ENCODE data around the gene PLIN3. TPM values are rescaled to one million over a fixed set of nuclear protein-coding genes. Genes with fewer than 3 reads are reported as not detected.

The PLIN3 gene
- total RNA-seq, 2 experiments from 2014 or later = 81.3 to 115 TPM

DNA sequence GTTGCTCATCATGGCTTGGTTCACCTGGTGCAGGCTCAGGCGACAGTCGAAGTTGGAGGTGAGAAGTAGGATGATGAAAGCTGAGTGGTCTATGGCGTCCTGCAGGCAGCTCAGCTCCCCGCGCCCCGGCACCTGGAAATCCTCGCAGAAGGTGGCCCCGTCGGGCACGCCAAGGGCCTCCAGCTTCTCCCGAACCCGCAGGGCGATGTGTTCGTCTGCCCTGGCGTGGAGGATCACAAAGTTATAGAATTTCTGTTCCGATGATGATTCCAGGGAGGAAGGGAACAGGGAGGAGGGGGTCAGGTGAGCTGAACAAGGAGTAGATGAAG, 50.6 kb downstream of the PLIN3 start:
- Histone ChIP-seq H3K36me3 (ENCODE audit: insufficient read depth, low read length) (peaks cover 59% of the 10 kb centered on the region), H3K4me3 (ENCODE audit: low read depth, low read length, poor library complexity, severe bottlenecking) (no peak overlapping the region), H3K4me2 (ENCODE audit: low read length) (no peak overlapping the region), H3K4me1 (ENCODE audit: insufficient read depth, low read length, poor library complexity, severe bottlenecking) (peaks cover 15% of the 10 kb centered on the region), H4K20me1 (ENCODE audit: insufficient read depth, low read length) (no peaks in the 10 kb centered on the region), H3K79me2 (ENCODE audit: insufficient read depth, low read depth, low read length) (peaks cover 10% of the 10 kb centered on the region; the same call in 1 of the 2 replicates), H2AFZ (ENCODE audit: low read length) (no peak overlapping the region), H3K27ac (ENCODE audit: low read depth, low read length, poor library complexity, severe bottlenecking) (no peak overlapping the region), H3K9me3 (ENCODE audit: low read length) (no peaks in the 10 kb centered on the region), H3K9me2 (ENCODE audit: insufficient read depth, low read length) (no peaks in the 10 kb centered on the region)
- CTCF ChIA-PET (ENCODE audit: unreplicated experiment) = no interaction called here
- DNase-seq (ENCODE audit: low spot score) = no peak
- BruUV-seq (replicated peaks) = no TSS peak
- no peak for TF ChIP-seq EZH2phosphoT487 (IDR thresholded peaks at IDR 0.05; ENCODE audit: borderline replicate concordance, low read depth, low read length)
- TF ChIP-seq, protein P1, sequence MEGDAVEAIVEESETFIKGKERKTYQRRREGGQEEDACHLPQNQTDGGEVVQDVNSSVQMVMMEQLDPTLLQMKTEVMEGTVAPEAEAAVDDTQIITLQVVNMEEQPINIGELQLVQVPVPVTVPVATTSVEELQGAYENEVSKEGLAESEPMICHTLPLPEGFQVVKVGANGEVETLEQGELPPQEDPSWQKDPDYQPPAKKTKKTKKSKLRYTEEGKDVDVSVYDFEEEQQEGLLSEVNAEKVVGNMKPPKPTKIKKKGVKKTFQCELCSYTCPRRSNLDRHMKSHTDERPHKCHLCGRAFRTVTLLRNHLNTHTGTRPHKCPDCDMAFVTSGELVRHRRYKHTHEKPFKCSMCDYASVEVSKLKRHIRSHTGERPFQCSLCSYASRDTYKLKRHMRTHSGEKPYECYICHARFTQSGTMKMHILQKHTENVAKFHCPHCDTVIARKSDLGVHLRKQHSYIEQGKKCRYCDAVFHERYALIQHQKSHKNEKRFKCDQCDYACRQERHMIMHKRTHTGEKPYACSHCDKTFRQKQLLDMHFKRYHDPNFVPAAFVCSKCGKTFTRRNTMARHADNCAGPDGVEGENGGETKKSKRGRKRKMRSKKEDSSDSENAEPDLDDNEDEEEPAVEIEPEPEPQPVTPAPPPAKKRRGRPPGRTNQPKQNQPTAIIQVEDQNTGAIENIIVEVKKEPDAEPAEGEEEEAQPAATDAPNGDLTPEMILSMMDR (conservative IDR thresholded peaks at IDR 0.05; ENCODE audit: low read length) = no peak
- intact Hi-C loops (cut with micrococcal nuclease; ENCODE audit: unreplicated experiment) = no loop called here
- POLR2A ChIA-PET = no interaction called here

DNA sequence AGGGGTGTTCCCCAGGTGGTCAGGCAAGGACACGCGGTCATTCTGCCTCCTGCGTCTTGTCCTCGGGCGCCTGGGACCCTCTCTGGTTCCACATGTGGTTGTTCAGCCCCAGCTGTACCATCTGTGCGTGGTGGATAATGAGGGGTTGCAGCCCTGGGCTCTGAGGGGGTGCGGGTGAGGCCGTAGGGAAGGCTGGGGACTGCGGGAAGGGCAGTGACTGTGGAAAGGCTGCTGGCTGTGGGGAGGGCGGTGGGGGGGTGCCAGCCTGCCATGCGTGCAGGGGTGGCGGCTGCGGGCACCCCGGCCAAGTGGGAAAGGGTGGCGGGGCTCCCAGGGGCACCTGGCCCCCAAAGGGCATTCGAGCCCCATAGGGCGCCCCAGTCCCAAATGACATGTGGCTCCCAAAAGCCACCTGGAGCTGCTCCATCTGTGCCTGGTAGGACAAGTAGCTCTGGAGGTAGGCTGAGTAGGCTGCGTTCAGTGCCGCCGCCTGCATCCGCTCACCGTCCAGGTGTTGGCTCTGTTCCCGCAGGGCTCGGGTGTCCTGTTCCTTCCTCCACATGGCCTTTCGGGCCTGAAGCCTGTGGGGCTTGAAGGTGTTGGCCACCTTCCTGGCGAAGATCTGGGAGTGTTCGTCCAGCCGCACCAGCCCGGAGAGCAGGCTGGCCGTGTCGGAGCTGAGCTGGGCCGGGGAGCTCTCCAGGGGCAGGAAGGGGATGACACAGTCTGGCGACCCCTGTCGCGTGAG, 51.1 kb downstream of the PLIN3 start:
- Histone ChIP-seq H3K4me3 (ENCODE audit: low read depth, low read length, poor library complexity, severe bottlenecking) (no peak overlapping the region), H3K27ac (ENCODE audit: low read depth, low read length, poor library complexity, severe bottlenecking) (no peak overlapping the region), H3K9me2 (ENCODE audit: insufficient read depth, low read length) (no peaks in the 10 kb centered on the region), H4K20me1 (ENCODE audit: insufficient read depth, low read length) (no peaks in the 10 kb centered on the region), H3K4me1 (ENCODE audit: insufficient read depth, low read length, poor library complexity, severe bottlenecking) (peaks cover 18% of the 10 kb centered on the region), H2AFZ (ENCODE audit: low read length) (peak overlapping the region; percentile 42; the same call in 1 of the 2 replicates), H3K4me2 (ENCODE audit: low read length) (peak overlapping the region; percentile 6; the same call in 1 of the 2 replicates), H3K79me2 (ENCODE audit: insufficient read depth, low read depth, low read length) (peaks cover 8% of the 10 kb centered on the region; the same call in 1 of the 2 replicates), H3K36me3 (ENCODE audit: insufficient read depth, low read length) (peaks cover 58% of the 10 kb centered on the region), H3K9me3 (ENCODE audit: low read length) (no peaks in the 10 kb centered on the region)
- intact Hi-C loops (cut with micrococcal nuclease; ENCODE audit: unreplicated experiment) = no loop called here
- TSS peak; percentile 58 for BruUV-seq (replicated peaks)
- CTCF ChIA-PET (ENCODE audit: unreplicated experiment) = no interaction called here
- no peak for DNase-seq (ENCODE audit: low spot score)
- POLR2A ChIA-PET = no interaction called here
- no peak for TF ChIP-seq EZH2phosphoT487 (IDR thresholded peaks at IDR 0.05; ENCODE audit: borderline replicate concordance, low read depth, low read length)
- TF ChIP-seq, protein P1 (conservative IDR thresholded peaks at IDR 0.05; ENCODE audit: low read length) = no peak
